Fibroblast of skin of abdomen (primary cell): ENCODE results near the gene MTUS2.
"Not testable (repeated sequence)": the region's sequence is repeated elsewhere in the genome, so short reads cannot be mapped to it uniquely, and the experiment has no call there.

Experiments used
- DNase-seq: peaks from one replicate; pipeline ENCODE4 v3.0.0-alpha.2; 2013

Gene MTUS2

GRCh38 chr13:29170436-29171082 is 350.4 kb downstream of the MTUS2 start:
- DNase-seq, result peak; percentile 16

GRCh38 chr13:29171244-29171643 is 351.1 kb downstream of the MTUS2 start:
- no peak for DNase-seq

- no peak for DNase-seq
These were observed 354.0 kb downstream of the MTUS2 start for GRCh38 chr13:29174093-29174492.

- DNase-seq, result no peak
These were observed 355.2 kb downstream of the MTUS2 start for GRCh38 chr13:29175250-29175873.

GRCh38 chr13:29180055-29180454 is 359.9 kb downstream of the MTUS2 start:
- no peak for DNase-seq

- DNase-seq, result no peak
These were observed 362.1 kb downstream of the MTUS2 start for GRCh38 chr13:29182216-29182615.

GRCh38 chr13:29185926-29186325 is 365.8 kb downstream of the MTUS2 start:
- DNase-seq, result no peak

- no peak for DNase-seq
These were observed 367.4 kb downstream of the MTUS2 start for GRCh38 chr13:29187584-29187983.

- DNase-seq, result no peak
These were observed 370.2 kb downstream of the MTUS2 start for GRCh38 chr13:29190298-29190697.

GRCh38 chr13:29193083-29193482 is 372.9 kb downstream of the MTUS2 start:
- DNase-seq, result no peak

GRCh38 chr13:29195456-29195855 is 375.3 kb downstream of the MTUS2 start:
- no peak for DNase-seq

- DNase-seq, result no peak
These were observed 376.4 kb downstream of the MTUS2 start for GRCh38 chr13:29196409-29197074.

- DNase-seq, result not testable (repeated sequence)
These were observed 382.6 kb downstream of the MTUS2 start for GRCh38 chr13:29202753-29203152.

- no peak for DNase-seq
These were observed 384.5 kb downstream of the MTUS2 start for GRCh38 chr13:29204651-29205050.

- DNase-seq, result no peak
These were observed 390.5 kb downstream of the MTUS2 start for GRCh38 chr13:29210676-29211075.

GRCh38 chr13:29211162-29211561 is 391.0 kb downstream of the MTUS2 start:
- not testable (repeated sequence) for DNase-seq

- DNase-seq, result no peak
These were observed 402.3 kb downstream of the MTUS2 start for GRCh38 chr13:29222458-29222857.

- no peak for DNase-seq
These were observed 404.1 kb downstream of the MTUS2 start for GRCh38 chr13:29224206-29224605.

- no peak for DNase-seq
These were observed 407.4 kb downstream of the MTUS2 start for GRCh38 chr13:29227576-29227975.

GRCh38 chr13:29230299-29230845 is 410.2 kb downstream of the MTUS2 start:
- no peak for DNase-seq

GRCh38 chr13:29239653-29240525 is 419.8 kb downstream of the MTUS2 start:
- no peak for DNase-seq

GRCh38 chr13:29254626-29255370 is 434.7 kb downstream of the MTUS2 start:
- DNase-seq, result no peak
